SKM-1 (cell line): ENCODE measurements around the gene SLC35G2.
"Not testable (repeated sequence)": the region's sequence is repeated elsewhere in the genome, so short reads cannot be mapped to it uniquely, and the experiment has no call there.

ENCODE experiments used
- DNase-seq: peaks from one replicate; lab custom pipeline; 2025; ENCODE audit not compliant: unreplicated experiment; lab: John Stamatoyannopoulos, UW

SLC35G2 gene

DNA sequence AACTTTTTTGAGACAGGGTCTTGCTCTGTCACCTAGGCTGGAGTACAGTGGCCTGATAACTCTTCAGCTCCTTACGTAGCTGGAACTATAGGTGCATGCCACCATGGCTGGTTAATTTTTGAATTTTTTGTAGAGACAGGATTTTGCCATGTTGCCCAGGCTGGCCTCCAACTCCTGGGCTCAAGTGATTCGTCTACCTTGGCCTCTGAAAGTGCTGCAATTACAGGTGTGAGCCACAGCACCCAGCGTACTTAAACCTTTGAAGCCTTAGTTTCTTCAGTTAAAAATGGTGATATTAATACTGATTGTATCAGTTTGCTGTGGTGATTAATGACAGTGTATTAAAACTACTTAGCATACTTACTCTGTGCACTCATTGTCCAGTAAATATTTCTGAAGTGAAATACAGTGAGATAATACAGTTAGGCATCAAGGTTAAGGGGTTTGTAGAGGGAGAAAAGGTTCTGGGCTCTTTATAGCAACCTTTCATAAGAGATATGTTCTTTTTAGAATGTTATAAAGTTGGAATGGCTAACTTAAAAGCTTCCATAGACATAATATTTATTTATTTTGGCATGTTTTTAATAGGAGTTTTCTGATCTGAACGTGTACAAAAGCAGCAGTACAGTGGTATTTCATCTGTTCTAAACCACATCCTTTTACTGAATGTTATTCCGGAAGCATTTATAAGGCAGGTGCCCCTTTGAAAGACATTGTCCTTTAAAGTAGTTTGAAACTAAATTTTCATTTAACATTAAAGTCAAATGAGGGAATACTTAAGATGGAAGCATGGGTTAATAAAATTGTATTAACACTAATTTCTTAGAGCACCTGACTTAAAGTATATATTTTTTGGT, 66.7 kb downstream of the SLC35G2 start:
- DNase-seq: no peak

DNA sequence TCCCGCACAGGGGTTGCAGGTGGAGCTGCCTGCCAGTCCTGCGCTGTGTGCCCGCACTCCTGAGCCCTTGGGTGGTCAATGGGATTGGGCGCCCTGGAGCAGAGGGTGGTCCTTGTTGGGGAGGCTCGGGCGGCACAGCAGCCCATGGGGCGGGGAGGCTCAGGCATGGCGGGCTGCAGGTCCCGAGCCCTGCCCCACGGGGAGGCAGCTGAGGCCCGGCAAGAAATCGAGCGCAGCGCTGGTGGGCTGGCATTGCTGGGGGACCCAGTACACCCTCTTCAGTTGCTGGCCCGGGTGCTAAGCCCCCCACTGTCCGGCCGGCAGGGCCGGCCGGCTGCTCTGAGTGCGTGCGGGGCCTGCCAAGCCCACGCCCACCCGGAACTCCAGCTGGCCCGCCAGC, 71.0 kb downstream of the SLC35G2 start:
- no peak for DNase-seq

DNA sequence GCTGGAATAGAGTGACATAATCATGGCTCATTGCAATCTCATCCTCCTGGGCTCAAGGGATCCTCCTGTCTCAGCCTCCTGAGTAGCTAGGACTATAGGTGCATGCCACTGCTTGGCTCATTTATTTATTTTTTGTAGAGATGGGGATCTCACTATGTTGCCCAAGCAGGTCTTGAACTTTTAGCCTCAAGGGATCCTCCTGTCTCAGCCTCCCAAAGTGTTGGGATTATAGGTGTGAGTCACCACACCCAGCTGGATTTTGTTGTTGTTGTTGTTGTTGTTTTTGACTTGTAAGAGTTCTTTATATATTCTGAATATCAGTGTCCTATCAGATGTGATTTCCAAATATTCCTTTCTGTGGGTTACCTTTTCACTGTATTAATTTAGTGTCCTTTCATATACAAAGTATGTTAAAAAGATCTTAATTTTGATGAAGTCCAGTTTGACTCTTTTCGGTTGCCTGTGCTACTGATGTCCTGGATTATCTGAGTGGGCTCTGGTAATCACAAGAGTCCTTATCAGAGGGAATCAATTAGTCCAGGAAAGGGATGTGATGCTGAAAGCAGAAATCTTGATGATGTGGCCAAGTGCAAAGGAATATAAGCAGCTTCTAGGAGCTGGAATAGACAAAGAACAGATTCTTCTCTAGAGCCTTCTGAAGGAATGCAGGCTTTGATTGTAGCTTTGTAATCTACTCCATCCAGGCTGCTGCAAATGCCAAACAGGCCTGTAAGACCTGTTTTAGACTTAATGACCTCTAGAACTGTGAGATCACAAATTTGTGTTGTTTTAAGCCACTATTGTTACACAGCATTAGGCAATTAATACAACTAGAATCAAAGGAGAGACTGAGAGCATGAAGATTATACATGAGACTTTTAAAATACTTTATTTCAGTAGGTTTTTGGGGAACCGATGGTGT, 73.3 kb downstream of the SLC35G2 start:
- no peak for DNase-seq

DNA sequence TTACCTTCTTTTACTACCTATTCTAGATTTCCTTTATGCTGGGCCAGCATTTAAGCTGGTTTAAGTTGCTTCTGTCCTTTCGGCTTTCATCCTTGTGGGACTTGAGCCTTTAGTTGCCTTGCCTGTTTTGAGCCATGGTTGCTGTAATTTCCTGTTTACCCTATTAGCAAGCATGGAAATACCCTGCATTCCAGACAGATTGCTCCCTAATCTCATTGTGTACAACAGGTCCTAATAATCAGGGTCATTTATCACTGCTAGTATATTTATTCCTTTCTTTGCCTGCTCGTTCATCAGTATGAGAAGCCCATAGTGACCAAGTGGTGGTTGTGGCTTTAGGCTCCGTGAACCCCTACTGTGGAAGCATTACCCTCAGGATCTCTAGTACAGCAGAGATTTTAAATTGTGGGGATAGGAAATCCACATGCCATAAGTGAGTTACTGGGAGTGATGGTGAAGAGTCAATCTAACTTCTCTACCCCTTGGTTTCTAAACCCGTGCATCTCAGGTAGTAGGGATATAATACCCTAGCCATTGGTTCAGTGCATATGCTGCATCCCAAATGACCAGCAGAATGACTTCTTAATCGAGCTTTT, 75.0 kb downstream of the SLC35G2 start:
- DNase-seq: no peak

DNA sequence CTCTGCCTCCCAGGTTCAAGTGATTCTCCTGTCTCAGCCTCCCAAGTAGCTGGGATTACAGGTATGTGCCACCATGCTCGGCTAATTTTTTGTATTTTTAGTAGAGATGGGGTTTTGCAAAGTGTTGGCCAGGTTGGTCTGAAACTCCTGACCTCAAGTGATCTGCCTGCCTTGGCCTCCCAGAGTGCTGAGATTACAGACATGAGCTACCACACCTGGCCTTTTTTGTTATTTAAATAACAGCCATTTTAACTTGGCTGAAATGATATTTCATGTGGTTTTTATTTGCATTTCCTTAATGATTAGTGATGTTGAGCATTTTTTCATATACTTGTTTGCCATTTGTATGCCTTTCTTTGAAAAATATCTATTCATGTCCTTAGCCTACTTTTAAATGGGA, 78.2 kb downstream of the SLC35G2 start:
- not testable (repeated sequence) for DNase-seq

DNA sequence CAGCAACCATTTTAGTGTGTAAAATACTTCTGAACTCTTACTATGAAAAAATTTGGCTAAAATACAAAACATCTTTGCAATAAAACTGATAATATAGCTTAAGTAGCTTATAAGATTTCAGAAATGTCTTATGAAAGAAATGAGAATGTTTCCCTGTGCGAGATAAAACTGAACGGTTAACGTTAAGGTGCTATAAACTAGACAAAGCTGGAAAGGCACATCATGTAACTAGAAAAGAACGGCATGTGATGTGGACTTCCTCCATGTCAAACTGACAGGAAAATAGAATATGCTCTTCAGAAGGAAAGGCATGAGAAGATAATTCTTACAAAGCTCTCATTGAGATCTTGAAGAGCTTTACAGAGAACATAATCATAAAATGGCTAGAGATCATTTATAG, 79.6 kb downstream of the SLC35G2 start:
- no peak for DNase-seq

DNA sequence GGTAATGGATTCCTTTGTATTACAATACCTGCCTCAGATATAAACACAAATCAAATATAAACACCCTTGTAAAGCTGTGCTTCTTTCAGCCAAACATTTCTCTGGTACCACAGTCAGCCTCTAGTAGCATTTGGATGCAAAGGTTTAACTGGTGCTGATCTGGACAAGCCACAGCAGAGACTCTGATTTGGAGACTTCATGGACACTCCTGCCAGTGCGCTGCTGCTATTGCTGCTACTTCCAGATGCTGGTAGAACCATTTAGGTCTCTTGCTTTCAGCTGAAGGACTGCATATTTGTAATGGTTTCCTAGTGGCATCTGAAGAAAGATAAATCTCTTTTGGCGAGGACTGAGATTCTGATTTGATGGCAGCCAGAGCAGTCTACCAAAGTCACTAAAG, 80.0 kb downstream of the SLC35G2 start:
- no peak for DNase-seq

DNA sequence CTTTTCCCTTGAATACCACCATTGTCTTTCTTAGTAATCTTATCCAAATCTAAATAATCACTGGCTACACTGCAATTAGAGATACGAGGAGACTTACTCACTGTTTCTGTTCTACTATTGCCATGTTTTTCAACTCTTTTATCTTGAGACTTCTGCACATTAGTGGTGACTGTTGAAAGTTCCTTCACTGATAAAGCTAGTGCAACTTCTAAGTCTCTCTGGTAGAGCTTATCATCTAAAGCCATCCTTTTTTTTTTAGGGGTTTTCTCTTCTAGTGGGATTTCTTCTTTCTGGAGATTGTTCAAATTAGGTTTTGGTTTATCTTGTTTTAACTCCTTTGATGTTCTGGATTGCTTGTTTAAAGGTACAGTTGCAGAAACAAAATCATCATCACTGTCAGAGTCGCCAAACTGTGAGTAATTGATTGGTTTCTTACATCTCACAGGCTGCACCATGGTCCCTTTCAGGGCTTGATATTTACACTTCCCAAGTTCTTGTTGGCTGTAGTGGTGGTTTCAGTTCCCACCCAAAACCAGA, 80.8 kb downstream of the SLC35G2 start:
- DNase-seq: no peak

DNA sequence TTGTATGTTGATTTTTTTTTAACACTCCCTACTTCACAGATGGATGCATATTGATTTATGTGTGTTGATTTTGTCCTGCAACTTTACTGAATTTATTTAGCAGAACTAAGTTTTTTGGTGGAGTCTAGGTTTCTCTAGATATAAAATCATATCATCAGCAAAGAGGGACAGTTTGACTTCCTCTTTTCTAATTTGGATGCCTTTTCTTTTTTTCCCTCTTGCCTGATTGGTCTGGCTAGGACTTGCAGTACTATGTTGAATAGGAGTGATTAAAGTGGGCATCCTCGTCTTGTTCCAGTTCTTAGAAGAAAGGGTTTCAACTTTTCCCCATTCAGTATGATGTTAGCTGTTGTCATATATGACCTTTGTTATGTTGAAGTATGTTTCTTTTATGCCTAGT, 81.8 kb downstream of the SLC35G2 start:
- not testable (repeated sequence) for DNase-seq

DNA sequence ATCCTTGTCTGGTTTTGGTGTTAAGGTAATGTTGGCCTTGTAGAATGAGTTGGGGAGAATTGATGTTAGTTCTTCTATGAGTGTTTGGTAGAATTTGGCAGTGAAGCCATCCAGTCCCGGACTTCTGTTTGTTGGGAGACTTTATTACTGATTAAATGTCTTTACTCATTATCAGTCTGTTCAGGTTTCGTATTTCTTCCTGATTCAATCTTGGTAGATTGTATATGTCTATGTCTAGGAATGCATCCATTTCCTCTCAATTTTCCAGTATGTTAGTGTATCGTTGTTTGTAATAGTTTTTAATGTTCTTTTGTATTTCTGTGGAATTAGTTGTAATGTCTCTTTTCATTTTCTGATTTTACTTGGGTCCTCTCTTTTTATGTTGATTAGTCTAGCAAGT, 82.5 kb downstream of the SLC35G2 start:
- no peak for DNase-seq

DNA sequence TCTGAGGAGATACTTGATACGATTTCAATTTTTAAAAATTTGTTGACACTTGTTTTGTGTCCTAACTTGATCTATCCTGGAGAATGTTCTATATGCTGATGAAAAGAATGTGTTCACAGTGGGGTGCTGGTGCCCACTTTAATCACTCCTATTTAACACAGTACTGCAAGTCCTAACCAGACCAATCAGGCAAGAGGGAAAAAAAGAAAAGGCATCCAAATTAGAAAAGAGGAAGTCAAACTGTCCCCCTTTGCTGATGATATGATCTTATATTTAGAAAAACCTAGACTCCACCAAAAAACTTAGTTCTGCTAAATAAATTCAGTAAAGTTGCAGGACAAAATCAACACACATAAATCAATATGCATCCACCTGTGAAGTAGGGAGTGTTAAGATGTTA, 83.6 kb downstream of the SLC35G2 start:
- not testable (repeated sequence) for DNase-seq

DNA sequence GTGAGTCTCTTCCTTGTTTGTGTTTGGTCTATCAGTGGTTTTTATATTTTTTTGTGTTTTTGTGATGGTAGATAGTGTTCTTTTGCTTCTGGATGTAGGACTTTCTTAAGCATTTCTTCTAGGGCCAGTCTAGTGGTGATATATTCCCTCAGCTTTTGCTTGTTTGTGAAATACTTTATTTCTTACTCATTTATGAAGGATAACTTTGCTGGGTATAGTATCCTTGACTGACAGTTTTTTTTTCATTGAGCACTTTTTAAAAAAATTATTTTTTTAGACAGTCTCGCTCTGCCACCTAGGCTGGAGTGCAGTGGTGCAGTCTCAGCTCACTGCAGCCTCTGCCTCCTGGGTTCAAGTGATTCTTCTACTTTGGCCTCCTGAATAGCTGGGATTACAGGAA, 85.0 kb downstream of the SLC35G2 start:
- DNase-seq: no peak

DNA sequence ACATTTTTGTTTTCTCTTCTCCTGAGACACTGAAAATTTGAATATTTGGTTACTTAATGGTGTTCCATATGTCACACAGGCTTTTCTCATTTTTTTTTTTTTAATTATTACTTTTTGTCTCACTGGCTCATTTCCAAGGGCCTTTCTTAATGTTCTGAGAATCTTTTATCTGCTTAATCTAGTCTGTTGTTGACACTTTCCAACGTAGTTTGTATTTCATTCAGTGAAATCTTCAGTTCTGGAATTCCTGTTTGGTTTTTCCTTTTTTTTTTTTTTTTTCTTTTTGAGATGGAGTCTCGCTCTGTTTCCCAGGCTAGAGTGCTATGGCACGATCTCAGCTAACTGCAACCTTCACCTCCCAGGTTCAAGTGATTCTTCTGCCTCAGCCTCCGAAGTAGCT, 85.8 kb downstream of the SLC35G2 start:
- no peak for DNase-seq
